Astrocyte of the spinal cord (primary cell): Measurements from ENCODE around the gene PREX1.
A peak's percentile ranks its signal among the peaks of the same experiment; 100 is the strongest.

ENCODE experiments used
- DNase-seq: peaks from one replicate; pipeline ENCODE4 v3.0.0; 2011; ENCODE audit warnings: low read depth, low spot score
- H3K4me3 ChIP-seq: 2 replicates; pipeline ENCODE4 v1.5.1; 2011; ENCODE audit warnings: low read depth, mild to moderate bottlenecking, low read length, moderate library complexity
- in situ Hi-C: cut with HindIII; loops from 2 replicates; pipeline ENCODE4 v1.10.0; 2017; ENCODE audit warnings: low sequenced_read_pairs
- TF ChIP-seq, protein P1 (sequence below): IDR thresholded peaks from 2 replicates; pipeline ENCODE4 v1.5.1; 2012; ENCODE audit warnings: low read depth, mild to moderate bottlenecking, low read length, inconsistent platforms

The PREX1 gene

GRCh38 chr20:48658198-48658476 is 169.7 kb downstream of the PREX1 start:
- TF ChIP-seq, protein P1, sequence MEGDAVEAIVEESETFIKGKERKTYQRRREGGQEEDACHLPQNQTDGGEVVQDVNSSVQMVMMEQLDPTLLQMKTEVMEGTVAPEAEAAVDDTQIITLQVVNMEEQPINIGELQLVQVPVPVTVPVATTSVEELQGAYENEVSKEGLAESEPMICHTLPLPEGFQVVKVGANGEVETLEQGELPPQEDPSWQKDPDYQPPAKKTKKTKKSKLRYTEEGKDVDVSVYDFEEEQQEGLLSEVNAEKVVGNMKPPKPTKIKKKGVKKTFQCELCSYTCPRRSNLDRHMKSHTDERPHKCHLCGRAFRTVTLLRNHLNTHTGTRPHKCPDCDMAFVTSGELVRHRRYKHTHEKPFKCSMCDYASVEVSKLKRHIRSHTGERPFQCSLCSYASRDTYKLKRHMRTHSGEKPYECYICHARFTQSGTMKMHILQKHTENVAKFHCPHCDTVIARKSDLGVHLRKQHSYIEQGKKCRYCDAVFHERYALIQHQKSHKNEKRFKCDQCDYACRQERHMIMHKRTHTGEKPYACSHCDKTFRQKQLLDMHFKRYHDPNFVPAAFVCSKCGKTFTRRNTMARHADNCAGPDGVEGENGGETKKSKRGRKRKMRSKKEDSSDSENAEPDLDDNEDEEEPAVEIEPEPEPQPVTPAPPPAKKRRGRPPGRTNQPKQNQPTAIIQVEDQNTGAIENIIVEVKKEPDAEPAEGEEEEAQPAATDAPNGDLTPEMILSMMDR: no peak
- DNase-seq: no peak
- in situ Hi-C loops: no loop called here
- no peak overlapping the region for H3K4me3 ChIP-seq

DNA sequence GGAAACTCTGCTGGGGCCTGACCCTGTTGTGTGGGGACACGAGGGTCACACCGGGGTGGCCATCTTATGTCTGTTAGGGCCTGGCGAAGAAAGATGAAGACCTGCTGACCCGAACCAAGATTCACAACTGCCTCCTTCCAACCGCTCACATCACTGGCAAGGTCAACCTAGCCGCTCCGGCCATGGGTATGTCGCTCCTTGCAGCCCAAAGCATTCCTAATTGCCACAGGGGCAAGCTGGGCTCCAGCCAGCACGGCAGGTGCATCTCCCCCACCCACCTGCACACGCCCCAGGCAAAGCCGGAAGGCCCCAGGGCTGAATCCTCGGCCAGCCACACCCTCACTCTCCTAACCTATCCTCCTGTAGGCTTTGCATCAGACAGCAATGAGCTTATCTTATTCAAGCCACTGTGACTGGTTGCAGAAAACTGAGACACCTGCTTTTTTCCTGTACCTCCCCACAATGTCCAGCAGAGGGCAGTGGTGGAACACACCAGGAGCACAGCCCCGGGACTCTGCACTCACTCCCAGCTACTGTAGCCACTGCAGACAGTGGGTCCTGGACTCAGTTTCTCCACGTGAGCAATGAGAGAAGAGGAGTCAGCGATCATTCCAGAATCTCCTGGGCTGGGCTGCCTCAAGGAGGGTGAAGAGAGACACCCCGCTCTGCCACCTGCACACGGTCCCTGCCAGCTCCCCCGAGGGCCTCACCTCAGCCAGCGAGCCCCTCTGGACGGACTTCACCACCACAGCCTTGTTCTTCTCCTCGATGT is 170.2 kb downstream of the PREX1 start:
- in situ Hi-C loops: no loop called here
- H3K4me3 ChIP-seq: no peak overlapping the region
- TF ChIP-seq, protein P1: peak; percentile 92
- DNase-seq: peak; percentile 73

GRCh38 chr20:48656661-48657211 is 171.1 kb downstream of the PREX1 start:
- in situ Hi-C loops: no loop called here
- DNase-seq: no peak
- TF ChIP-seq, protein P1: no peak
- H3K4me3 ChIP-seq: no peak overlapping the region

DNA sequence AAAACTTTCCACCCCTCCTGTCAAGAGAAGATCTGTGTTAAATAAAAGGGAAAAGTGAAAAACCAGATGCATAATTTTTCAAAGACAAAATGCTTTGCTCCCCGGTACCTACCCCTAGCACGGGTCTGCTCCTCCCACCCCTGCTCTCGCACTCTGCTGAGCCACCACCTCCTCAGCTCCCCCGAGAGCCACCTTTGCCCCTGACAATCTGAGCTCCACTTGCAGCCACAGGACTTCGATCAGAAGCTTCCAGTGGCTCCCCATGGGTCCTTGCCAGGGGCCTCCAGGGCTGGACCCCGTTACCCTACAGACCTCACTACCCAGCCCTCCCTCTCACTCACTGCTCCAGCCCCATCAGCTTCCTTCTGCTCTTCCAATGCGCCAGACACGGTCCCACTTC is 171.7 kb downstream of the PREX1 start:
- in situ Hi-C loops: no loop called here
- TF ChIP-seq, protein P1: no peak
- H3K4me3 ChIP-seq: no peak overlapping the region
- DNase-seq: no peak

DNA sequence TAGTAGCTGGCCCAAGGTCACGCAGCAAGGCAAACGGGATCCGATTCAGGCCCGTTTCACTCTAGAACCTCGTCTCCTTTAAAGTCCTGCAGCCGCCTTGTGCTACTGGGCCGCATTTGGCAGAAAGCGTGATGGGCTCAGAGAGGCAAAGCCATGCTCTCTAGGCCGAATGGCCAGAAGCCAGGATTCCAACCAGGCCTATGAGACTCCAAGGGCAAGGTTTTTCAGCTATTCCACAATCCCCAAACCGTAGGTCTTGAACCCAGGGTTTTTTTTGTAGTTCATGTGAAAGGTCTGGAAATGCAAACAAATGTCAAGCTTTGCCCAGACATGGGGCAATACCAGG is 174.1 kb downstream of the PREX1 start:
- DNase-seq: no peak
- TF ChIP-seq, protein P1: no peak
- no peak overlapping the region for H3K4me3 ChIP-seq
- in situ Hi-C loops: no loop called here

- DNase-seq: no peak
- TF ChIP-seq, protein P1: no peak
- no peak overlapping the region for H3K4me3 ChIP-seq
- in situ Hi-C loops: no loop called here
Observed at GRCh38 chr20:48652961-48653705, 174.7 kb downstream of the PREX1 start.
